Natural killer cell (primary cell): ENCODE measurements around the gene MBD6. TPM values are rescaled to one million over a fixed set of nuclear protein-coding genes. Genes with fewer than 3 reads are reported as not detected.
"Not testable (repeated sequence)": the region's sequence is repeated elsewhere in the genome, so short reads cannot be mapped to it uniquely, and the experiment has no call there.

Source experiments
- ATAC-seq, 3 donors: fragments of 150-1000 bp in 2 of 3; fragments of 200-7000 bp in 1 of 3; cut with Tn5 transposase; 1 replicate in 1 of 3; 2 replicates in 2 of 3; pipeline ENCODE4 v1.10.0; 2021; ENCODE audit warnings: mild to moderate bottlenecking in 2 of 3, moderate library complexity in 2 of 3
- DNase-seq, 2 donors: peaks; one replicate each; pipeline versions ENCODE4 v3.0.0 to v3.0.0-alpha.2; 2013 to 2021; ENCODE audit warnings: mixed read lengths in 1 of 2
- H3K27ac ChIP-seq: one replicate; pipeline ENCODE4 v1.5.1; 2013; ENCODE audit warnings: mild to moderate bottlenecking, low read length
- H3K27me3 ChIP-seq: one replicate; pipeline ENCODE4 v1.6.1; 2013; ENCODE audit warnings: low read length; ENCODE audit not compliant: control insufficient read depth, insufficient read depth
- H3K36me3 ChIP-seq: one replicate; pipeline ENCODE4 v1.6.1; 2013; ENCODE audit warnings: low read length; ENCODE audit not compliant: control insufficient read depth, insufficient read depth
- H3K4me1 ChIP-seq: one replicate; pipeline ENCODE4 v1.6.1; 2013; ENCODE audit warnings: low read length; ENCODE audit not compliant: control insufficient read depth, insufficient read depth
- H3K4me3 ChIP-seq: one replicate; pipeline ENCODE4 v1.5.1; 2013; ENCODE audit warnings: low read length
- H3K9me3 ChIP-seq: one replicate; pipeline ENCODE4 v1.6.1; 2013; ENCODE audit warnings: low read length; ENCODE audit not compliant: control insufficient read depth, insufficient read depth
- H3K27ac Mint-ChIP-seq, 2 donors: one replicate each; pipeline ENCODE4 v1.8.0; 2022; ENCODE audit warnings: mild to moderate bottlenecking in 2 of 2, mixed read lengths in 2 of 2, moderate library complexity in 1 of 2
- H3K27me3 Mint-ChIP-seq, 2 donors: one replicate each; pipeline ENCODE4 v1.8.0; 2022; ENCODE audit warnings: low read depth in 2 of 2, mixed read lengths in 2 of 2
- H3K36me3 Mint-ChIP-seq: one replicate; pipeline ENCODE4 v1.8.0; 2022; ENCODE audit warnings: mixed read lengths
- H3K4me1 Mint-ChIP-seq, 2 donors: one replicate each; pipeline ENCODE4 v1.8.0; 2022; ENCODE audit warnings: mixed read lengths in 2 of 2
- H3K4me3 Mint-ChIP-seq: one replicate; pipeline ENCODE4 v1.8.0; 2022; ENCODE audit warnings: mild to moderate bottlenecking, moderate library complexity, mixed read lengths
- H3K9me3 Mint-ChIP-seq, 2 donors: one replicate each; pipeline ENCODE4 v1.8.0; 2022; ENCODE audit warnings: mixed read lengths in 2 of 2
- CTCF ChIP-seq: fragments of 200-600 bp; IDR thresholded peaks from one replicate; pipeline ENCODE4 v1.8.0; 2022; ENCODE audit warnings: antibody characterized with exemption
- WGBS: methylation state at CpG from one replicate; pipeline ENCODE4 v1.1.7; 2013; ENCODE audit warnings: missing lambda C conversion rate; ENCODE audit not compliant: insufficient coverage; 5-methylcytosine and 5-hydroxymethylcytosine counted together
- intact Hi-C: fragments of 100-400 bp; cut with micrococcal nuclease; formaldehyde crosslinking; loops from one replicate; pipeline ENCODE4 v1.14.2; 2022
- total RNA-seq, 4 donors: library from RNA; stranded (reverse); fragments of 120-200 nt in 1 of 4; gene quantifications; one replicate each; pipeline versions ENCODE4 v1.2.3 to v1.2.4, GENCODE V29; 2013 to 2022

The MBD6 gene
- total RNA-seq, 3 donors from 2014 or later (not counting 1 experiment from before 2014, with no cell fraction given) = 130 to 142 (median 139) TPM

DNA sequence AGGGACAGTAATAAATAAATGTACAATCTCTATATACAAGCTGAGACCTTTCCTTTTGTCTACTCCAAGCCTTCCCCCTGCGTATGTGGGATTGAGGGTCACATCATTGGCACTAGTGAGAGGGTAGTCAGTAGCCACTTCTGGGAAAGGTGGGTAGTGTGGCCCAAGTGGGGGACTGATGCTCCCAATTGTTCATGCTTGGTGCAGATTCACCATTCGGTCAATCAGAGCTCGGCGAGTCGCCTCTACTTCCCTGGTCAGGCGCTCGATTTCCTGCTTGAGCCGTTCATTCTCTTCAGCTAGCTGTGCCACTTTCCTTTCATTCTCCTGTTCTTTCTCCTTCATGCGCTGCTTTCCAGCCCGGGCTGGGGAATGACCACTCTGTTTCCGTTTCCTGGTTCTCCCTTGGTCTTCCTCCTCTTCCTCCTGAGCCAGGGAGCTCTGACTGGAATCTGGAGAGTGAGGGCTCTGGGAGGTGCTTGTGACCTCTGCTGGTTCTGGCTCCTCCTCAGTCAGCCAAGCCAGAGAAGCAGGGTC lies 5.9 kb upstream of the MBD6 start:
- Histone ChIP-seq H3K27ac (no peak overlapping the region), H3K9me3 (no peaks in the 10 kb centered on the region), H3K27me3 (no peaks in the 10 kb centered on the region), H3K4me3 (no peak overlapping the region), H3K4me1 (peaks cover 32% of the 10 kb centered on the region), H3K36me3 (peaks cover 65% of the 10 kb centered on the region)
- no peaks in the 10 kb centered on the region for H3K27me3 Mint-ChIP-seq
- no peaks in the 10 kb centered on the region for H3K9me3 Mint-ChIP-seq
- intact Hi-C loops = no loop called here
- H3K36me3 Mint-ChIP-seq = peaks cover 18% of the 10 kb centered on the region
- no peak for ATAC-seq
- 93% methylated on average over 10 of the region's 11 CpGs for WGBS
- no peak overlapping the region for H3K4me3 Mint-ChIP-seq
- peak overlapping the region; percentile 99 for H3K27ac Mint-ChIP-seq
- DNase-seq = no peak
- H3K4me1 Mint-ChIP-seq = peaks cover 23 to 49% of the 10 kb centered on the region in 2 donors
- TF ChIP-seq CTCF = no peak

- no peak for DNase-seq
- no peak for TF ChIP-seq CTCF
Measured at GRCh38 chr12:57517187-57517586, 5.4 kb upstream of the MBD6 start.

DNA sequence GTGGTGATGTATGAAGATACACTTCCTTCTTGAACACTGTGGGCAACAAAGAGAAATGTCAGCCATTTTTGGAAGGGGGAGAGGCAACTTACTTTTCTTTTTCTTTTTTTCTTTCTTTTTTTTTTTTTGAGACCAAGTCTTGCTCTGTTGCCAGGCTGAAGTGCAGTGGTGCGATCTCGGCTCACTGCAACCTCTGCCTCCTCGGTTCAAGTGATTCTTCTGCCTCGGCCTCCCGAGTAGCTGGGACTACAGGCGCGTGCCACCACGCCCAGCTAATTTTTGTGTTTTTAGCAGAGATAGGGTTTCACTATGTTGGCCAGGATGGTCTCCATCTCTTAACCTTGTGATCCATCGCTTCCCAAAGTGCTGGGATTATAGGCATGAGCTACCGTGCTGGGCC lies 4.9 kb upstream of the MBD6 start:
- H3K27ac Mint-ChIP-seq = peak overlapping the region; percentile 99
- H3K4me3 ChIP-seq, H3K27ac ChIP-seq, DNase-seq, ATAC-seq, H3K27me3 ChIP-seq, intact Hi-C loops, H3K27me3 Mint-ChIP-seq, H3K9me3 Mint-ChIP-seq, H3K9me3 ChIP-seq: not testable (repeated sequence)
- peaks cover 28 to 56% of the 10 kb centered on the region in 2 donors for H3K4me1 Mint-ChIP-seq
- peaks cover 11% of the 10 kb centered on the region for H3K36me3 Mint-ChIP-seq
- 90% methylated on average over 10 of the region's 10 CpGs for WGBS
- peak overlapping the region; percentile 64 for H3K4me3 Mint-ChIP-seq
- Histone ChIP-seq H3K36me3 (peaks cover 54% of the 10 kb centered on the region), H3K4me1 (peaks cover 39% of the 10 kb centered on the region)

More at GRCh38 chr12:57517187-57517586, 5.4 kb upstream of the MBD6 start:
- peaks cover 16% of the 10 kb centered on the region for H3K36me3 Mint-ChIP-seq
- WGBS = 52% methylated on average over 1 of the region's 1 CpG
- Histone ChIP-seq H3K27me3 (no peaks in the 10 kb centered on the region), H3K27ac (no peak overlapping the region), H3K4me3 (no peak overlapping the region), H3K9me3 (no peaks in the 10 kb centered on the region), H3K4me1 (peaks cover 37% of the 10 kb centered on the region), H3K36me3 (peaks cover 60% of the 10 kb centered on the region)
- H3K4me1 Mint-ChIP-seq = peaks cover 28 to 54% of the 10 kb centered on the region in 2 donors
- no peak for ATAC-seq
- peak overlapping the region; percentile 64 for H3K4me3 Mint-ChIP-seq
- H3K27ac Mint-ChIP-seq = peak overlapping the region; percentile 99
- no peaks in the 10 kb centered on the region for H3K27me3 Mint-ChIP-seq
- no peaks in the 10 kb centered on the region for H3K9me3 Mint-ChIP-seq
- intact Hi-C loops = no loop called here

- WGBS = 94% methylated on average over 8 of the region's 8 CpGs
- Histone ChIP-seq H3K36me3 (peaks cover 48% of the 10 kb centered on the region), H3K9me3 (no peaks in the 10 kb centered on the region), H3K27me3 (no peaks in the 10 kb centered on the region), H3K4me3 (no peak overlapping the region), H3K27ac (no peak overlapping the region), H3K4me1 (peaks cover 43% of the 10 kb centered on the region)
- H3K27me3 Mint-ChIP-seq = no peaks in the 10 kb centered on the region
- ATAC-seq (no peak), DNase-seq (no peak)
- peaks cover 7% of the 10 kb centered on the region for H3K36me3 Mint-ChIP-seq
- no peaks in the 10 kb centered on the region for H3K9me3 Mint-ChIP-seq
- intact Hi-C loops = no loop called here
- H3K4me1 Mint-ChIP-seq = peaks cover 28 to 60% of the 10 kb centered on the region in 2 donors
- peak overlapping the region; percentile 99 for H3K27ac Mint-ChIP-seq
- H3K4me3 Mint-ChIP-seq = peak overlapping the region; percentile 97
- TF ChIP-seq CTCF = no peak
Measured at GRCh38 chr12:57518176-57518919, 4.3 kb upstream of the MBD6 start.
